CD14-positive monocyte (primary cell): ENCODE results near the gene COX6A2. TPM values are rescaled to one million over a fixed set of nuclear protein-coding genes. Genes with fewer than 3 reads are reported as not detected.

Experiments used
- DNase-seq, 3 donors: peaks; one replicate each; pipeline ENCODE4 v3.0.0-alpha.2; 2011 to 2022
- H2AFZ ChIP-seq: 2 replicates; pipeline ENCODE4 v1.6.0; 2012; ENCODE audit warnings: mild to moderate bottlenecking, low read depth, low read length, inconsistent platforms; ENCODE audit not compliant: insufficient read depth, poor library complexity, severe bottlenecking
- H3K27ac ChIP-seq, 2 donors: 1 replicate in 1 of 2; 2 replicates in 1 of 2; pipeline ENCODE4 v1.5.1; 2012 to 2013; ENCODE audit warnings: low read length in 2 of 2, control low read depth in 1 of 2, inconsistent platforms in 1 of 2, low read depth in 1 of 2, mild to moderate bottlenecking in 1 of 2
- H3K27me3 ChIP-seq, 2 donors: one replicate each; pipeline versions ENCODE4 v1.6.0 to v1.6.1; 2011 to 2013; ENCODE audit warnings: low read length in 2 of 2; ENCODE audit not compliant: control insufficient read depth in 2 of 2, insufficient read depth in 2 of 2
- H3K36me3 ChIP-seq, 2 donors: replicated peaks in 1 of 2; 1 replicate in 1 of 2; 2 replicates in 1 of 2; pipeline versions ENCODE4 v1.5.1 to v1.6.1; 2012 to 2013; ENCODE audit warnings: low read length in 2 of 2, control low read depth in 1 of 2, inconsistent platforms in 1 of 2, mild to moderate bottlenecking in 1 of 2; ENCODE audit not compliant: insufficient read depth in 2 of 2, control insufficient read depth in 1 of 2
- H3K4me1 ChIP-seq, 2 donors: 1 replicate in 1 of 2; 2 replicates in 1 of 2; pipeline versions ENCODE4 v1.5.1 to v1.6.1; 2012 to 2013; ENCODE audit warnings: low read length in 2 of 2, control low read depth in 1 of 2, inconsistent platforms in 1 of 2, mild to moderate bottlenecking in 1 of 2, moderate library complexity in 1 of 2; ENCODE audit not compliant: insufficient read depth in 2 of 2, control insufficient read depth in 1 of 2
- H3K4me2 ChIP-seq: replicated peaks from 2 replicates; pipeline ENCODE3; 2012; ENCODE audit warnings: low read length, moderate library complexity, mild to moderate bottlenecking; ENCODE audit not compliant: poor library complexity, severe bottlenecking; ENCODE audit errors: extremely low read depth
- H3K4me3 ChIP-seq, 3 experiments: fragments of 200-600 bp in 1 of 3; sonication (generic) in 1 of 3; replicated peaks in 1 of 3; 1 replicate in 2 of 3; 2 replicates in 1 of 3; pipeline ENCODE4 v1.5.1; 2011 to 2013; ENCODE audit warnings: low read length in 3 of 3, mild to moderate bottlenecking in 3 of 3, control low read depth in 2 of 3, low read depth in 2 of 3, inconsistent platforms in 1 of 3, moderate library complexity in 1 of 3
- H3K79me2 ChIP-seq: 2 replicates; pipeline ENCODE4 v1.6.0; 2012; ENCODE audit warnings: mild to moderate bottlenecking, control low read depth, inconsistent platforms, low read length, moderate library complexity; ENCODE audit not compliant: insufficient read depth
- H3K9ac ChIP-seq: 2 replicates; pipeline ENCODE4 v1.6.0; 2017; ENCODE audit warnings: low read length, mild to moderate bottlenecking; ENCODE audit not compliant: insufficient read depth, poor library complexity, severe bottlenecking
- H3K9me3 ChIP-seq, 2 donors: replicated peaks in 1 of 2; 1 replicate in 1 of 2; 2 replicates in 1 of 2; pipeline versions ENCODE4 v1.5.1 to v1.6.1; 2012 to 2013; ENCODE audit warnings: low read length in 2 of 2, control low read depth in 1 of 2; ENCODE audit not compliant: control insufficient read depth in 1 of 2, insufficient read depth in 1 of 2
- H4K20me1 ChIP-seq: 2 replicates; pipeline ENCODE4 v1.6.0; 2012; ENCODE audit warnings: mild to moderate bottlenecking, low read length, control low read depth, moderate library complexity; ENCODE audit not compliant: insufficient read depth
- H3K27ac Mint-ChIP-seq, 7 donors: one replicate each; pipeline ENCODE4 v1.8.0; 2020; ENCODE audit warnings: mild to moderate bottlenecking in 7 of 7, mixed read lengths in 7 of 7, moderate library complexity in 6 of 7, inconsistent platforms in 2 of 7
- H3K27me3 Mint-ChIP-seq, 3 donors: one replicate each; pipeline ENCODE4 v1.8.0; 2021 to 2022; ENCODE audit warnings: low read depth in 3 of 3, mild to moderate bottlenecking in 3 of 3, mixed read lengths in 3 of 3, moderate library complexity in 3 of 3, inconsistent platforms in 1 of 3
- H3K36me3 Mint-ChIP-seq, 2 donors: one replicate each; pipeline ENCODE4 v1.8.0; 2020; ENCODE audit warnings: mixed read lengths in 2 of 2, inconsistent platforms in 1 of 2, mild to moderate bottlenecking in 1 of 2
- H3K4me1 Mint-ChIP-seq: one replicate; pipeline ENCODE4 v1.8.0; 2020; ENCODE audit warnings: mild to moderate bottlenecking, mixed read lengths
- H3K4me3 Mint-ChIP-seq, 2 donors: one replicate each; pipeline ENCODE4 v1.8.0; 2020; ENCODE audit warnings: mild to moderate bottlenecking in 2 of 2, mixed read lengths in 2 of 2, moderate library complexity in 1 of 2
- H3K9me3 Mint-ChIP-seq, 7 donors: one replicate each; pipeline ENCODE4 v1.8.0; 2020 to 2022; ENCODE audit warnings: mixed read lengths in 7 of 7, mild to moderate bottlenecking in 6 of 7, moderate library complexity in 6 of 7, inconsistent platforms in 2 of 7
- WGBS: methylation state at CpG from one replicate; pipeline ENCODE4 v1.1.5; 2013; ENCODE audit warnings: missing lambda C conversion rate; ENCODE audit not compliant: insufficient coverage; 5-methylcytosine and 5-hydroxymethylcytosine counted together
- intact Hi-C, 2 donors: fragments of 100-400 bp; cut with micrococcal nuclease; formaldehyde crosslinking; loops; one replicate each; pipeline versions ENCODE4 v1.15.0 to v1.15.1; 2023
- polyA plus RNA-seq, 3 donors: library from polyadenylated mRNA; depleted of rRNA in 1 of 3; unstranded in 2 of 3; stranded (reverse) in 1 of 3; fragments of 300-500 nt in 2 of 3; fragments of >200 nt in 1 of 3; fragmentation: Illumina TruSeq in 2 of 3; gene quantifications; 1 replicate in 2 of 3; 2 replicates in 1 of 3; pipeline ENCODE4 v1.2.3, GENCODE V29; 2012 to 2021
- TF ChIP-seq, protein P1 (sequence below): fragments of 200-600 bp; IDR thresholded peaks from one replicate; pipeline ENCODE4 v1.8.0; 2022; ENCODE audit warnings: antibody characterized with exemption, mild to moderate bottlenecking

The COX6A2 gene
- polyA plus RNA-seq, 3 donors = not detected

DNA sequence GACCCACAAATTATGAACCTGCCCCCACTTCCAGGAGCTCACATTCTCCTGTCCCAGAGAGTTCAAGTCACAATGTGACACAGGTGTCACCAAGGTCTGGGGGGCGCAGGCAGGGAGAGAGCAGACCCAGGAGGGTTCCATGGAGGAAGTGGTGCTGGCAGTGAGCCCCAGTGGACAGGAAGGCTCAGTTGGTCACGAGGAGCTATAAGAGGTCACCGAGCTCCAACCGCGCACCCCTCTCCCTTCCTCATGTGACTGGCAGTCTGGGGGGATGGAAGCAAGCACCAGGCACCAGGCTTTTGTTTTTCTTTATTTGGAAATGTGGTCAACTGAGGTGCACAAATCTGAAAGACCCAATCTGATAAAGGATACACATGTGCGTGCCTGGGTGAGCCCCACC is 32.5 kb downstream of the COX6A2 start:
- H3K27me3 Mint-ChIP-seq = peaks cover 2 to 3% (median 3%) of the 10 kb centered on the region in 3 donors
- Histone ChIP-seq H3K9me3 (peaks cover 0 to 4% of the 10 kb centered on the region in 2 donors), H3K36me3 (no peaks in the 10 kb centered on the region), H3K27me3 (no peaks in the 10 kb centered on the region), H3K79me2 (no peaks in the 10 kb centered on the region), H3K4me2 (peak overlapping the region; percentile 36), H3K27ac (no peak overlapping the region), H2AFZ (peak overlapping the region; percentile 50), H3K9ac (no peak overlapping the region), H3K4me3 (peak overlapping the region in 1 of 3 experiments; percentile 30), H3K4me1 (peaks cover 48 to 53% of the 10 kb centered on the region in 2 donors), H4K20me1 (no peaks in the 10 kb centered on the region)
- peak overlapping the region in 2 of 7 donors; percentile 31 to 56 for H3K27ac Mint-ChIP-seq
- TF ChIP-seq, protein P1, sequence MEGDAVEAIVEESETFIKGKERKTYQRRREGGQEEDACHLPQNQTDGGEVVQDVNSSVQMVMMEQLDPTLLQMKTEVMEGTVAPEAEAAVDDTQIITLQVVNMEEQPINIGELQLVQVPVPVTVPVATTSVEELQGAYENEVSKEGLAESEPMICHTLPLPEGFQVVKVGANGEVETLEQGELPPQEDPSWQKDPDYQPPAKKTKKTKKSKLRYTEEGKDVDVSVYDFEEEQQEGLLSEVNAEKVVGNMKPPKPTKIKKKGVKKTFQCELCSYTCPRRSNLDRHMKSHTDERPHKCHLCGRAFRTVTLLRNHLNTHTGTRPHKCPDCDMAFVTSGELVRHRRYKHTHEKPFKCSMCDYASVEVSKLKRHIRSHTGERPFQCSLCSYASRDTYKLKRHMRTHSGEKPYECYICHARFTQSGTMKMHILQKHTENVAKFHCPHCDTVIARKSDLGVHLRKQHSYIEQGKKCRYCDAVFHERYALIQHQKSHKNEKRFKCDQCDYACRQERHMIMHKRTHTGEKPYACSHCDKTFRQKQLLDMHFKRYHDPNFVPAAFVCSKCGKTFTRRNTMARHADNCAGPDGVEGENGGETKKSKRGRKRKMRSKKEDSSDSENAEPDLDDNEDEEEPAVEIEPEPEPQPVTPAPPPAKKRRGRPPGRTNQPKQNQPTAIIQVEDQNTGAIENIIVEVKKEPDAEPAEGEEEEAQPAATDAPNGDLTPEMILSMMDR = no peak
- H3K9me3 Mint-ChIP-seq = peaks cover 0 to 7% (median 2%) of the 10 kb centered on the region in 7 donors
- H3K4me1 Mint-ChIP-seq = peaks cover 51% of the 10 kb centered on the region
- peak overlapping the region; percentile 24 to 59 for H3K4me3 Mint-ChIP-seq
- intact Hi-C loops = no loop called here
- peak; percentile 33 to 52 (median 35) for DNase-seq
- 20% methylated on average over 1 of the region's 6 CpGs for WGBS
- H3K36me3 Mint-ChIP-seq = no peaks in the 10 kb centered on the region

DNA sequence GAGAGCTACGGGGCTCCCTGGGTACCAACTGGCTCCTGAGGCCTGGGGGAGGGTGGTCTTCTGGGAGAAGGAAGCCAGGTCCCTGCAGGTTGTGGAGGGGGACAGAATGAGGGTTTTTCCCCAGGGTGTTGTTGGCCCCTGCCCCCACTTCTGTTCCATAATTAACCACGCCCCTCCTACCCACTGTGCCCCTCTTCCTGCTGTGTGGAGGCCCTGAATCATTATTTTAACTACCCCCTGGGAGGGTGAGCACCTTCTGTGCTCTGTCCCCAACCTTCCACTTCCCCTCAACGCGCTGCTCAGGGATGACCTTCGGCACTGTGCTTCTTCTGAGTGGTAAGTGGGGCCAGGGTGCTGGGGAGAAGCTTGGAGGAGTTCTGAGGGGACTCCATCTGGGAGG is 35.1 kb downstream of the COX6A2 start, which contains the start of gene ITGAD:
ITGAD (plus strand) TSS at position 280 of the 400 bp plus-strand sequence; CDS start at position 306, 26 bp downstream.
- Mint-ChIP-seq H3K36me3 (no peaks in the 10 kb centered on the region), H3K9me3 (no peaks in the 10 kb centered on the region), H3K4me1 (peaks cover 26% of the 10 kb centered on the region), H3K27ac (peak within 1 kb of the TSS in 3 of 7 donors; percentile 26 to 81 (median 27)), H3K4me3 (no peak within 1 kb of the TSS), H3K27me3 (peaks cover 3 to 5% (median 4%) of the 10 kb centered on the region in 3 donors)
- Histone ChIP-seq H3K4me1 (peaks cover 25 to 28% of the 10 kb centered on the region in 2 donors), H3K27ac (no peak within 1 kb of the TSS), H3K27me3 (no peaks in the 10 kb centered on the region), H3K79me2 (no peaks in the 10 kb centered on the region), H3K36me3 (no peaks in the 10 kb centered on the region), H3K9ac (no peak within 1 kb of the TSS), H2AFZ (no peak within 1 kb of the TSS), H3K9me3 (no peaks in the 10 kb centered on the region), H4K20me1 (no peaks in the 10 kb centered on the region), H3K4me3 (no peak within 1 kb of the TSS), H3K4me2 (no peak within 1 kb of the TSS)
- DNase-seq = no peak
- TF ChIP-seq, protein P1 = no peak
- 40% methylated on average over 1 of the region's 5 CpGs for WGBS
- intact Hi-C loops = no loop called here
